ES-I3 (cell line): Measurements from ENCODE around the gene SLC24A3.

Source experiments
- H3K36me3 ChIP-seq: 2 replicates; pipeline ENCODE4 v1.6.1; 2013; ENCODE audit warnings: mild to moderate bottlenecking, low read length, control low read depth, moderate library complexity; ENCODE audit not compliant: insufficient read depth
- H3K4me1 ChIP-seq: 2 replicates; pipeline ENCODE4 v1.6.1; 2013; ENCODE audit warnings: mild to moderate bottlenecking, control low read depth, low read length; ENCODE audit not compliant: insufficient read depth
- H3K9ac ChIP-seq: 2 replicates; pipeline ENCODE4 v1.6.1; 2013; ENCODE audit warnings: low read depth, mild to moderate bottlenecking, low read length, moderate library complexity
- H3K9me3 ChIP-seq: 2 replicates; pipeline ENCODE4 v1.6.1; 2013; ENCODE audit warnings: mild to moderate bottlenecking, low read length, moderate library complexity; ENCODE audit not compliant: control insufficient read depth, insufficient read depth

Gene SLC24A3

DNA sequence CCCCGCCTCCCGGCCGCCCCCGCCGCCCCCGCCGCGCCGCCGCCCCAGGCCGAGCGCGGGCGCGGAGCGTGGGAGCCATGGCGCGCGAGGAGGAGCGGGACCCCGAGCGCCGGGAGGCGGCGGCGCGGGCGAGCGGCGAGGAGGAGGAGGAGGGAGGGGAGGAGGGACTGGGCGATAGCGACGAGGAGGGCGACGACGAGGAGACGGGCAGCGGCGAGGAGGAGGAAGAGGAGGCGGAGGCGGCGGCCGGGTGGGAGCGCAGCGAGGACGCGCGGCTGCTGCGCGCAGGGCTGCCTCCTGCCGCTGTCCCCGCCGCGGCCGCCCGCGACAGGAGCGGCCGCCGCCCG lies at the start of gene SLC24A3:
SLC24A3 (plus strand) TSS at position 174 of the 347 bp plus-strand sequence.
- Histone ChIP-seq H3K4me1 (peaks cover 6% of the 10 kb centered on the region; the same call in 1 of the 2 replicates), H3K9me3 (no peaks in the 10 kb centered on the region), H3K9ac (peak within 1 kb of the TSS; percentile 60), H3K36me3 (no peaks in the 10 kb centered on the region)

DNA sequence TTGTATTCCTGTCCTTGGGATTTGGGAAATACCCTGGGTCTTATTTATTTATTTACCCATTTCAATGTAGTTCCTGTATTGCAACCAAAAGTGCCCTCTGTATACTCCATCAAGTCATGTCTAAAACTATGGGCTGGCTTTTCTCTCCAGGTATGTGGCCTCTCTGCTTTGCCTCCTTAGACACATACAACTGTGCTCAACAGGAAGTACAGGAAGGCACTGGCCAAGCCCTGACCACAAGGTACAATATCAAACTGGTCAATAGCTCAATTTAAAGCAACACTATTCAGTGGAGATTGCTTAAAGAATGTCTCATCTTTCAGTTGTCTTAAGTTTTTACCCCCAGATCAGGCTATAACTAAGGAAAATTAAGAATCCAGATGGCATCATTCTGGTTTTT lies 42.3 kb upstream of the SLC24A3 start:
- Histone ChIP-seq H3K36me3 (no peaks in the 10 kb centered on the region), H3K9ac (no peak overlapping the region)

DNA sequence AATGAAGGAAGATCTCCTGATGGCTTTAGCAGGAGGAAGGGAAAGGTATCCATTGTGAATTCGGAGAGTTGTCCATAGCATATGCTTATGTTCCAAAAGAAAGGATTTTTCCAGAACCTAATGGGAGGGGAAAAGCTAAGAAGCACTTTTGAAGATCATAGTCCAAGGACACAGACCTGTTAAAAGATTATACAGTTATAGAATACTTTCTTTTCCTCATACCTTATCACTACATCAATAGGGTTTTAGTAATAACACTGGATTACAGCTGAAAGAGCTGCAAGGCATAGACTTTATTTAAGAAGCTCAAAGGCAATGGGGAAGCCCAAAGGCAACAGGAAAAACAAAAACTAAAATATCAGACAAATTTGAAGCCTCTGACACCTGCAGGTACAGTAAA lies 39.8 kb upstream of the SLC24A3 start:
- no peaks in the 10 kb centered on the region for H3K36me3 ChIP-seq
- H3K4me1 ChIP-seq, result no peaks in the 10 kb centered on the region
- H3K9ac ChIP-seq, result no peak overlapping the region
- H3K9me3 ChIP-seq, result no peaks in the 10 kb centered on the region

More for the DNA sequence above, 42.3 kb upstream of the SLC24A3 start:
- Histone ChIP-seq H3K4me1 (no peaks in the 10 kb centered on the region), H3K9me3 (no peaks in the 10 kb centered on the region)

DNA sequence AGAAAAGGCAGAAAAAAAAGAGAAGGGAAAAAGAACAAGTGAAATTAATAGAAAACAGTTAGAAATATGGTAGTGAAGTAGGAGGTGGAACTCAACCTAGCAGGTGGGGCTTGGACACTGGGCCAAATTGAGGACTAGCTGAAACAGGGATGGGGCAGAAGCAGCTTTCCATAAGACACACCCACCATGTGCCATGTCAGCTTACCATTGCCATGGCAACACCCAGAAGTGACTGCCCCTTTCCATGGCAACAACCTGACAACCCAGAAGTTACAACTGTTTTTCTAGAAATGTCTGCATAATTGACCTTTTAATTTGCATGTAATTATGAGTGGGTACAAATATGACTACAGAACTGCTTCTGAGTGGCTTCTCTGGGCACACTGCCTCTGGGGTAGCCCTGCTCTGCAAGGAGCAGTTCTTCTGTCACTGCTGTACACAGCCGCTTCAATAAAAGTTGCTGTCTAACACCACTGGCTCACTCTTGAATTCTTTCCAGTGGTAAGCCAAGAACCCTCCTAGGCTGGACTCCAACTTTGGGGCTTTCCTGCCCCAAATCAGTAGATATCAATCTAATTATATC lies 35.9 kb upstream of the SLC24A3 start:
- Histone ChIP-seq H3K4me1 (no peaks in the 10 kb centered on the region), H3K9ac (no peak overlapping the region), H3K36me3 (no peaks in the 10 kb centered on the region), H3K9me3 (no peaks in the 10 kb centered on the region)

DNA sequence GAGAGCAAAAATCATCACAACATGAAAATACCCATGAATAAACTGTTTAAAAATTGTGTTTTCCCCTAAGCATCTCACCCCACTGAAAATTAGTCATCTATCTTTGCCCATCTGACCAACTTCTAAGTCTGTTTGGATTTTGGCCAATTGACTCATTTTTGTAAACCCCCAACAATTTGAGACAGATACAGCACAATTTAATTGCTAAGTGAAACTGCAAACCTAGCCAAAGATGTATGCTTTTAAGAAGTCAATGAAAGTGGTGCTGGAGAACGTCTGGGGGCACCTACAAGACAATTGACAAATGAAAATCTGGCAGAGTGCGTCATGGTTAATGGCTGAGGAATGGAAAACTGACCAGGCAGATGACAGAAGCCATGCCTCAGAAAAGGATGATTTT lies 30.9 kb upstream of the SLC24A3 start:
- Histone ChIP-seq H3K9me3 (no peaks in the 10 kb centered on the region), H3K36me3 (no peaks in the 10 kb centered on the region), H3K4me1 (no peaks in the 10 kb centered on the region), H3K9ac (no peak overlapping the region)

DNA sequence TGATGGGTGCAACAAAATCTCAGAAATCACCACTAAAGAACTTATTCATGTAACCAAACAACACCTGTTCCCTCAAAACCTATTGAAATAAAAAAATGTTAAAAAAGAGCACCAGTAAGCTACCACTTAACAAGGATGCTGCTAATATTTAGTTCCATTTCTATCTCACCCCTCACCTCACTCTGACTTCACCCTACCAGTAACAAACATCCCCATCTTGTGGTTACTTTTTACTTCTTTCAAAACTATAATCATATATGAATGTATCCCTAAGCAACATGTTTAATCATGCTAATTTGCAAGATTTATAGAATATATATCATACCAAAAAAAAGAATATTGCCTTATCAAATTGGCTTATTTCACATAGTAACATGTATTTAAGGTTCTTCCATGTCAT lies 27.4 kb upstream of the SLC24A3 start:
- Histone ChIP-seq H3K9ac (no peak overlapping the region), H3K36me3 (no peaks in the 10 kb centered on the region), H3K9me3 (no peaks in the 10 kb centered on the region), H3K4me1 (no peaks in the 10 kb centered on the region)

DNA sequence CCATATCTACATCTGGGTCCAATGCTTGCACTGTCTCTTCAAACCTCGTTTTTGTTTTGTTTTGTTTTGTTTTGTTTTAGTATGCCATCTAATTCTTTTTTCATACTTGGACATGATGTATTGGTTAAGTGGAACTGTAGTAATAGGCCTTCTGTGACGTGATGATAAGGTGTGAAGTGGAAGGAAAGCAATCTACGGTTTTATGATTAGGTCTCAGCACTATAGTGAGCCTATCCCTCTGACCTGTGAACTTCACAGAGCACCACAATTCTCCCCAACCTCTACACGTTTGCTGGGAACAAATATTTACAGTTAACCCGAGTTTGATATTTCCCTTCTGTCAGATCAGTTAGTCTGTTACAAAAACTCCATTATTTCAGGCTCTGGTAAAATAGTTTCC lies 19.1 kb upstream of the SLC24A3 start:
- Histone ChIP-seq H3K4me1 (no peaks in the 10 kb centered on the region), H3K9me3 (no peaks in the 10 kb centered on the region), H3K36me3 (no peaks in the 10 kb centered on the region), H3K9ac (no peak overlapping the region)

DNA sequence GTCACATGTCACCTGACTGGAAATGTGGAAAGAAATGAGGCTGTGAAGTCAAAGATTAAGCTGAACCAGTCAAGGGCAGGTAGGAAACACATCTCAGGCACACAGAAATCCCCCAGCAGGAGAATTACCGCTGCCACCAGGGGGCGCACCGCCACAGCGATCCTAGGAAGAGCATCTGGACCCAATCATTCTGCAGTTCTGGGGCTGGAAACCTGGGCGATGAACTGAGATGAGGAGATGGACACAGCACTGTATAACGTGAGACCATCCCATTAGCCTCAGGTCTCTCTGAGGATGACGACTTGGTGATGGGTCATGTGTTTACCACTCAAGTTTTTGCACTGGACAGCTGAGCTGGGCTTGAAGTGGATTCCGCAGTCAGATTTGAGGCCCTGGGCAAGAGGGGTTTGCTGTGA lies 6.5 kb upstream of the SLC24A3 start:
- Histone ChIP-seq H3K9me3 (no peaks in the 10 kb centered on the region), H3K4me1 (peaks cover 10% of the 10 kb centered on the region; the same call in 1 of the 2 replicates), H3K9ac (no peak overlapping the region), H3K36me3 (no peaks in the 10 kb centered on the region)

DNA sequence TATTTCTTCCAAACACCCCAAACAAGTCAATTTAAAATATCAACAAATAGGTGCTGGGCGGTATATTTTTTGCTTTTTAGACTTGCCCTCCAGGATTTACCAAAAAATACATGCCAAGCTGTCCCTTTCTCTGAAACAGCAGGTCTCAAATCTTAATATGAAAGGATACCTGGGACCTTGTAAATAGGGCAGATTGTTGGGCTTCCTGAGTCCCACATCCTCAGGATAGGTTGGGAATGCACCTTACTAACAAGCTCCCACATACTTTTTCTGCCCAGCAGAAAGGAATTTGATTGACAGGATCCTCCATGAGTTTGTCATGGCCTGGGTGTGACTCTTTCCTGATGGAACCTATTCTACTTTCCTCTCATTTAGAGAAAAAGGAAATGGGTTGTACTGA lies 4.9 kb upstream of the SLC24A3 start:
- H3K9ac ChIP-seq, result no peak overlapping the region
- H3K36me3 ChIP-seq, result no peaks in the 10 kb centered on the region
- H3K4me1 ChIP-seq, result peaks cover 10% of the 10 kb centered on the region; the same call in 1 of the 2 replicates
- H3K9me3 ChIP-seq, result no peaks in the 10 kb centered on the region

DNA sequence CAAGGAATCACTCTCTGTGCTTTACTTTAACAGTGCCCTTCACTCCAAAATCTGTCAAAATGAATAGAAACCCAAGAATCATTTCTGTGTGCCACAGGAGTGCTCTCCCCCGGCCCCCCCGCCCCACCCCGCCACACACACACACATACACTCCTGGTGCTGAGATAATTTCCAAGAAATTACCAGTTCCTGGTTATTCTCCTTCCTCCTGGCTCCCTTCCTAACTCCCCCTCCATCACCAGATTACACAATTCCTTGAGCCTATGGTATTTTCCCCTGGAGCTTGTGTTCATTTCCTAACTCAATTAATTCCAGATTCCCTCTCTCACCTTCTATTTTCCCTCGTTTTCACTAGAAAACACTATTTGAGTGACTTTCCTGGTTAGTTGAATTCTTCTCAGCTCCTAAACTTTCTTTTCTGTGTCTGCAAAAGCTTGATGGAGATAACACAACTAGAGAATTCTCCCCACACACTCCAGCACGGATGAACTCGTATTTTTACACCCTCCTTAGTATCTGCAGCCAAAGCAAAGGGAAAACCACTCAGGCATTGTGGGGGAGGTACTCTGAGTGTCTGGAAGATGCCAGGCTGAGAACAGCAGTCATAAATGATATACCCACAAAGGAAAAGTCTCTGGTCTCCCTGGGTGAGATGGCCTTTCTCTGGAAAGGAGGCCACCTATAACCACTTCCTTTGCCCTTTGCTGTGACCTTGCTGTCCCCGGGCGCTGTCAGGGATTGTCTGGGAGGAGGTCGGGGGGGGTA lies 1.9 kb upstream of the SLC24A3 start:
- Histone ChIP-seq H3K4me1 (peaks cover 10% of the 10 kb centered on the region; the same call in 1 of the 2 replicates), H3K9me3 (no peaks in the 10 kb centered on the region), H3K9ac (no peak overlapping the region), H3K36me3 (no peaks in the 10 kb centered on the region)

DNA sequence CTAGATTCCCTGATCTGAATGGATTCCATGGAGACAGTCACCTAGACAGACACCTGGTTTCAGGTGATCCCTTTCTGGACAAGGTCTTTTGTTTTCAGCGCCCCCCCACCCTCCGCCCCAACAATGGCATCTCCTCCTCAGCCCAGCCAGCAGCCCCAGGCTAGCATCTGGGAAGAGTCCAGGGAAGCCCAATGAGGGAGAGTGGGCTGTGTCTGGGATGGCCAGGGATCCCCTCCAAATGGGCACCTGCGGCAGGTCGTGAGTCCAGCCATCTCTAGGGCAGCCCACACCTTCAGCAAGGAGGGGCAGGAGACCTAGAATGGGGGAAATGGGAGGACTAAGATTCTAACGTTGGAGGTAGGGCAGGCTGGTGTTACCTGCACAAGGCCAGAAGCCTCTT lies 1.2 kb upstream of the SLC24A3 start:
- no peaks in the 10 kb centered on the region for H3K36me3 ChIP-seq
- H3K4me1 ChIP-seq, result peaks cover 10% of the 10 kb centered on the region; the same call in 1 of the 2 replicates
- no peaks in the 10 kb centered on the region for H3K9me3 ChIP-seq
- H3K9ac ChIP-seq, result peak overlapping the region; percentile 60; the same call in 1 of the 2 replicates

DNA sequence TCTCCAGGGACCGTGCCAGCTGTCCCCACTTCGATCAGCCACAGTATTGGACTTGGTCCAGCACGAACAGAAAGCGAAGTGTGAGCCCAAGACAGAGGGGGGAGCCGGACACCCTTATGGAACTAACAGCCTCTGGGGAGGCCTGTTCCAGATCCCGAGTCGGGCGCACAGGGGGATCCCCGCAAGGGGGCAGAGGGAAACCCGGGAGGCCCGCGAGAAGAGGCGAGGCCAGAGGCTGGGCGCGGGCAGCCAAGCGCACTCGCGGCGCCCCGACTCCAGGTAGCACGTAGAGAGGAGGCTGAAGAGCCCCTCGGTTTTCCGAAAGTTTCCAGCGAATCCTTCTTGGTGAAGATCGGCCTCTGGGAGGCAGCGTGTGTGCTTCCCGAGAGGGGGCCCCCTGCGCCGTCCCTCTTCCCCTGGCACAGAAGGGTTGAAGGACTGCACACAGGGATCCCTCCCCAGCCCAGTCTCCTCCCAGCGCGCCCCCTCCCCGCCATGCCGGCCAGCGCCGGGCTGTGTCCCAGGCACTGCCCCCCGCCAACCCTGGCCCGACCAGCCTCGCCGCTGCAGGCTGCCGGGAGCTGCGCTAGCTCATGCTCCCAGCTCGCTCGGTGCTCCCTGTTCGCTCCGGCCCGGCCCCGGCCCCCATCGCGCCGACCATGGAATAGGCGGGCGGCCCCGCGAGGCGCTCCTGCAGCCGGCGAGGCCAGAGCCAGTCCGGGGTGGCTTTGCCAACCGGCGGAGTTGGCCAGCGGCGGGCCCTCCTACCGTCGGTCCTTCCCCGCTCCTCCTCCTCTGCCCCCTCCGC lies 577 bp upstream of the SLC24A3 start:
- no peaks in the 10 kb centered on the region for H3K9me3 ChIP-seq
- H3K4me1 ChIP-seq, result peaks cover 10% of the 10 kb centered on the region; the same call in 1 of the 2 replicates
- no peaks in the 10 kb centered on the region for H3K36me3 ChIP-seq
- H3K9ac ChIP-seq, result peak overlapping the region; percentile 60

DNA sequence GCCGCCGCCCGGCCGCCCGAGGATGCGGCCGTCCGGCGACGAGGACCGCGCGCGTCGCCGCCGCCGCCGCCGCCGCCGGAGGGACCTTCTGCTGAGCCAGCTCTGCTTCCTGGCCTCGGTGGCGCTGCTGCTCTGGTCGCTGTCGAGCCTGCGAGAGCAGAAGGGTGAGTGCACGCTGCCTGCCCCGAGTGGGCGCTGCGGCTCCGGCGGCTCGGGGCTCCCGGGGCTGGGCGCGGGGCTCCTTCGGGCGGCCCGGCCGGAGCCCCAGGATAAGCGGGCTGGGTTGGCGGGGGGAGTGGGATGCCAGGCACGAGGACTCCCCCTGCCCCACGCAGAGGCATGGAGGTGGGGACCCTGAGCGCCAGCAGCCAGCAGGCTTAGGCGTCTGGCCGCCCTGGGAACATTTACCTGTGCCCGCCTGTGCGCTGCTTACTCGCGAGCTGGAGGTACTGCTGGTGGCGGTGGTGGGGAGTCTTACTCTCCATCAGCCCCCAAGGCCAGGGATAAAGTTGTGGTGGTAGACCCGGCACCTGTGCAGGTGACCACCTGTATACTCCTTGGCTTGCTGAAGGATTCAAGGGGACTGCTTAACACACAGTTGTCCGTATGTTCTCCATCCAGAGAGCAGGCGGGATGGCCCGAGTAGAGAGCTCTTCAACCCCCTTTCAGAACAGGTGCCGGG lies 520 bp downstream of the SLC24A3 start:
- H3K9ac ChIP-seq, result peak overlapping the region; percentile 56

DNA sequence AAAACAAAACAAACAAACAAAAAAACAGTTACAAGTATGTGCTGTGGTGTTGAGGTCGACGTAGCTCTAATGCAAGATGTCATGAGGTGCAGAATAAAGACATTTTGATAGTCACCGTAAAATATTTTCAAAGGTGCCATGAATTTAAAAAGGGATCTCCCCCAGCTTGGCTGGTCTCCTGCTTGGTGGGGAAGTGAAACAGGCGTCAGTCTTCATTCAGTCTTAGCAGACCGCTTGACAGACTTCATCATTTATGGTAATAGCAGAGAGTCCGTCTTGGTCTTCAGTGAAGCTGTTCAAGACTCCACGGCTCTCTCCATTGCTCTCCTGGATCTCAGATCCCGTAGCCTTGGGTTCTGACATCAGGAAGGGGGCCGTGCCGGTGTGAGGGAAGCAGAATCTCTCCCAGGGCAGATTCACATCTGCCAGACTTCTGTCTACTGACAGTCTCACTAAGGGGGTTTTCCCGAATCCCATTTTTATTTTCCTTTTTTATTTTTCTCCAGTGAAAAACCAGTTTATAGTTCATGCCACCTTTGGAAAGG lies 1.6 kb downstream of the SLC24A3 start:
- Histone ChIP-seq H3K36me3 (no peaks in the 10 kb centered on the region), H3K4me1 (no peaks in the 10 kb centered on the region), H3K9ac (no peak overlapping the region), H3K9me3 (no peaks in the 10 kb centered on the region)

More for the DNA sequence above, 520 bp downstream of the SLC24A3 start:
- H3K9me3 ChIP-seq, result no peaks in the 10 kb centered on the region
- H3K36me3 ChIP-seq, result no peaks in the 10 kb centered on the region
- peaks cover 3% of the 10 kb centered on the region; the same call in 1 of the 2 replicates for H3K4me1 ChIP-seq
